ENCODE results near the gene SGTB.

GRCh38 chr5:65647941-65648340 lies 74.0 kb downstream of the SGTB start:
- TF ChIP-seq, protein P1, sequence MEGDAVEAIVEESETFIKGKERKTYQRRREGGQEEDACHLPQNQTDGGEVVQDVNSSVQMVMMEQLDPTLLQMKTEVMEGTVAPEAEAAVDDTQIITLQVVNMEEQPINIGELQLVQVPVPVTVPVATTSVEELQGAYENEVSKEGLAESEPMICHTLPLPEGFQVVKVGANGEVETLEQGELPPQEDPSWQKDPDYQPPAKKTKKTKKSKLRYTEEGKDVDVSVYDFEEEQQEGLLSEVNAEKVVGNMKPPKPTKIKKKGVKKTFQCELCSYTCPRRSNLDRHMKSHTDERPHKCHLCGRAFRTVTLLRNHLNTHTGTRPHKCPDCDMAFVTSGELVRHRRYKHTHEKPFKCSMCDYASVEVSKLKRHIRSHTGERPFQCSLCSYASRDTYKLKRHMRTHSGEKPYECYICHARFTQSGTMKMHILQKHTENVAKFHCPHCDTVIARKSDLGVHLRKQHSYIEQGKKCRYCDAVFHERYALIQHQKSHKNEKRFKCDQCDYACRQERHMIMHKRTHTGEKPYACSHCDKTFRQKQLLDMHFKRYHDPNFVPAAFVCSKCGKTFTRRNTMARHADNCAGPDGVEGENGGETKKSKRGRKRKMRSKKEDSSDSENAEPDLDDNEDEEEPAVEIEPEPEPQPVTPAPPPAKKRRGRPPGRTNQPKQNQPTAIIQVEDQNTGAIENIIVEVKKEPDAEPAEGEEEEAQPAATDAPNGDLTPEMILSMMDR (IDR thresholded peaks at IDR 0.05; ENCODE audit: borderline replicate concordance, extremely low read depth, low read length, poor library complexity, severe bottlenecking) = no peak
- TF ChIP-seq EZH2 (IDR thresholded peaks at IDR 0.05; ENCODE audit: borderline replicate concordance, low read depth, low read length, severe bottlenecking) = no peak

All from DND-41 (cell line).